ENCODE data around the gene MT1A.

DNA sequence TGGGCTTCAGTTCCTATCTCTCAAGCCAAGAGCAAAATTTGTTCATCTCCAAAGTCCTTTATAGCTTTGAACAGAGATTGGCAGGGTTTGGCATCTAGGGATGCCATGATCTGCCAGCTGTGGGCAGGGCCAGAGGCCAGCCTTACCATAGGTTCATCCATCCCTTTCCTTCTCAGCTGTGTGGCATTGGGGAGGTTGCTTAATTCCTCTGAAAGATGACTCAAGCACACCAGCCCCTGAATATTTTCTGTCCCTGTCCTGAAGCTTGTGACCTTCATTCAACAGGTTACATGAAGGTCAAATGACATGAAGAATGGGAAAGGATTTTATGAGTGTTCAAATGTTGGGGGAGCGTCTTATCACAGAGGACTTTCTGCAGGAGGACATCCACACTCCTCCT, 26.0 kb downstream of the MT1A start:
- no peak for TF ChIP-seq CTCF (IDR thresholded peaks at IDR 0.05)
- no peak for TF ChIP-seq POLR2A (IDR thresholded peaks at IDR 0.05)
- no peak for TF ChIP-seq EP300 (IDR thresholded peaks at IDR 0.05)

Measured in tibial nerve (tissue), 4 donors.